Prostate gland (tissue), 1 donor: ENCODE results near the gene MYCBPAP.

Source experiments
- POLR2A ChIP-seq: fragments of 450-650 bp; IDR thresholded peaks from one replicate; pipeline ENCODE4 v1.6.1; 2016; ENCODE audit warnings: antibody characterized with exemption, mild to moderate bottlenecking
- POLR2AphosphoS5 ChIP-seq: sonication (generic); formaldehyde crosslinking; IDR thresholded peaks from one replicate; pipeline ENCODE4 v1.6.1; 2017; ENCODE audit warnings: antibody characterized with exemption

- TF ChIP-seq POLR2A, result no peak
- no peak for TF ChIP-seq POLR2AphosphoS5
These were observed 48.5 kb upstream of the MYCBPAP start for GRCh38 chr17:50459756-50460155.
